ENCODE results near the gene SMIM44.

The SMIM44 gene

DNA sequence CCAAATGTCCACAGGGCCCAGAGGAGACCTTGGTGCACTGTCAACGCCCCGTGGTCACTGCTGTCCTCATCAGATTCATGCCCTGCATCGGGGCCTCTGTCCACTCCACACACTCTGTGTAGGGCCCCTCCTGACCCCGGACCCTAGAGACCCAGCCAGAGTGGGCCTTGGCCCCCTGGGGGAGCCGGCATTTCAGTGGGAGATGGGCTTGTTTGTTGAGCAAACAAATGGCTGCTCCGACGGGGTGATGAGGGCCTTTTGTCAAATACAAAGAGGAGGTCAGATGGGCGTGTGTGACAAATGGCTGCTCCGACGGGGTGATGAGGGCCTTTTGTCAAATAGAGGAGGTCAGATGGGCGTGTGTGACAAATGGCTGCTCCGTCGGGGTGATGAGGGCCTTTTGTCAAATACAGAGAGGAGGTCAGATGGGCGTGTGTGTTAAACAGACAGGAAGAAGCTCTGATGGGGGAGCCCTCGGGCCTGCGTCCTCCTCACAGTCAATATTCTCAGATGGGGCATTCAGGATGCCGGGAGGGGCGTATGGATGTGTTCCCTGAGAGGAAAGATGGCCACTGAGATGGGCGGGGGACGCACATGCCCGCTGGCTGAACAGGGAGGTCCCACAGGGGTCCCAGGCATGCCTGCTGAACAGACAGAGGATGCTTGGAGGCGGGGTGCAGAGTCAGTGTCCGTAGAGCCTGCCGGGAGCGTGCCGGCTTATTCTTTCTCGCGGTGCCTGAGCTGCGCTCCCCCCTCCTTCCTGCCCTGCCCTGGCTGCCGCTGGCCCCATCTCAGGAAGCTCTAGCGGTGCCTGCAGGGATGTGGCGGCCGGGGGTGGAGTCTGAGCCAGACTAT is 39.2 kb downstream of the SMIM44 start:
- TF ChIP-seq, protein P1, sequence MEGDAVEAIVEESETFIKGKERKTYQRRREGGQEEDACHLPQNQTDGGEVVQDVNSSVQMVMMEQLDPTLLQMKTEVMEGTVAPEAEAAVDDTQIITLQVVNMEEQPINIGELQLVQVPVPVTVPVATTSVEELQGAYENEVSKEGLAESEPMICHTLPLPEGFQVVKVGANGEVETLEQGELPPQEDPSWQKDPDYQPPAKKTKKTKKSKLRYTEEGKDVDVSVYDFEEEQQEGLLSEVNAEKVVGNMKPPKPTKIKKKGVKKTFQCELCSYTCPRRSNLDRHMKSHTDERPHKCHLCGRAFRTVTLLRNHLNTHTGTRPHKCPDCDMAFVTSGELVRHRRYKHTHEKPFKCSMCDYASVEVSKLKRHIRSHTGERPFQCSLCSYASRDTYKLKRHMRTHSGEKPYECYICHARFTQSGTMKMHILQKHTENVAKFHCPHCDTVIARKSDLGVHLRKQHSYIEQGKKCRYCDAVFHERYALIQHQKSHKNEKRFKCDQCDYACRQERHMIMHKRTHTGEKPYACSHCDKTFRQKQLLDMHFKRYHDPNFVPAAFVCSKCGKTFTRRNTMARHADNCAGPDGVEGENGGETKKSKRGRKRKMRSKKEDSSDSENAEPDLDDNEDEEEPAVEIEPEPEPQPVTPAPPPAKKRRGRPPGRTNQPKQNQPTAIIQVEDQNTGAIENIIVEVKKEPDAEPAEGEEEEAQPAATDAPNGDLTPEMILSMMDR (IDR thresholded peaks at IDR 0.05; ENCODE audit: insufficient read depth, low read length, missing control alignments), result no peak
- DNase-seq (ENCODE audit: low read depth, low spot score), result no peak
- ChIA-PET CTCF (interaction anchor here (1.0 kb wide), 1 partner anchor 15 kb away, joined by 4 read pairs; no protein-coding TSS in a partner anchor), POLR2A (no interaction called here)
- H3K4me3 ChIP-seq (ENCODE audit: low read depth, low read length), result no peak overlapping the region

DNA sequence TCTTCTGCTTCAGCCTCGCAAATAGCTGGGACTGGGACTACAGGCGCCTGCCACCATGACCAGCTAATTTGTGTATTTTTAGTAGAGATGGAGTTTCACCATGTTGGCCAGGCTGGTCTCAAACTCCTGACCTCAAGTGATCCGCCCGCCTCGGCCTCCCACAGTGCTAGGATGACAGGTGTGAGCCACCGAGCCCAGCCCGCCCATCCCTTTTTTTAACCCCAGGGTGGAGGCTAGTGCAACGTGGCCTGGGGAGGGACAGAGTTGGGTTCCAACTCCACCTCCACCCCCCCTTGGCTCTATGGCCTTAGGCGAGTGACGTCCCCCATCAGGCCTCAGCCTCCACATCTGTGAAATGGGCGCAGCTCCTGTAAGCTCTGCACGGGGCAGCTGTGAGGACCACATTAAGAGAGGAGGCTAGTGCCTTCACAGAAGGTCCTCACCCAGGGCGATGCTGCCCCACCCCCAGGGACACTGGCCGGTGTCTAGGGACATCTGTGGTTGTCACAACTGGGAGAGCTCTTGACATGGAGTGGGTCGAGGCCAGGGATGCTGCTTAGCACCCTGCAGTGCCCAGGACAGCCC is 40.7 kb downstream of the SMIM44 start:
- H3K4me3 ChIP-seq (ENCODE audit: low read depth, low read length), result no peak overlapping the region
- ChIA-PET POLR2A (no interaction called here), CTCF (interaction anchor here (1.3 to 1.4 kb wide), 2 partner anchors 13 to 27 kb away, joined by 4 to 10 read pairs; no protein-coding TSS in a partner anchor)
- no peak for DNase-seq (ENCODE audit: low read depth, low spot score)
- TF ChIP-seq, protein P1 (IDR thresholded peaks at IDR 0.05; ENCODE audit: insufficient read depth, low read length, missing control alignments), result no peak

DNA sequence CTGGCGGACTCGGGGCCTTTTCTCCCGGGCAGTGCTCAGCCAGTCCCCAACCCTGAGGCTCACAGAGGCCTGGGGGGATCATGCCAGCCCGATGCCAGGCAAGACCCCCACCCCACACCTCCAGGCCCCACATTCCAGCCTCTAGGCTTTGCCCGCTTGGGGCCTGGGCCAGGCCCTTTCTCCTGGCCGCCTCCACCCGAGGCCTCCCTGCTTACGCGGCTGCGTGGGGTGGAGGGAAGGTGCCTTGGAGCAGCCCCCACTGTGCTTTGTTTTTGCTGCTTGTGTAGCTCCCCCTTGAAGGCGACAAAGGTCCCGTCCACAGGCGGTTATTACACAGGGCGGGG is 41.3 kb downstream of the SMIM44 start:
- CTCF ChIA-PET, result interaction anchor here (0.8 to 2.7 kb wide), 4 partner anchors 11 to 31 kb away, joined by 3 to 8 read pairs (median 6); no protein-coding TSS in a partner anchor
- POLR2A ChIA-PET, result no interaction called here
- no peak for DNase-seq (ENCODE audit: low read depth, low spot score)
- TF ChIP-seq, protein P1 (IDR thresholded peaks at IDR 0.05; ENCODE audit: insufficient read depth, low read length, missing control alignments), result no peak
- H3K4me3 ChIP-seq (ENCODE audit: low read depth, low read length), result no peak overlapping the region

DNA sequence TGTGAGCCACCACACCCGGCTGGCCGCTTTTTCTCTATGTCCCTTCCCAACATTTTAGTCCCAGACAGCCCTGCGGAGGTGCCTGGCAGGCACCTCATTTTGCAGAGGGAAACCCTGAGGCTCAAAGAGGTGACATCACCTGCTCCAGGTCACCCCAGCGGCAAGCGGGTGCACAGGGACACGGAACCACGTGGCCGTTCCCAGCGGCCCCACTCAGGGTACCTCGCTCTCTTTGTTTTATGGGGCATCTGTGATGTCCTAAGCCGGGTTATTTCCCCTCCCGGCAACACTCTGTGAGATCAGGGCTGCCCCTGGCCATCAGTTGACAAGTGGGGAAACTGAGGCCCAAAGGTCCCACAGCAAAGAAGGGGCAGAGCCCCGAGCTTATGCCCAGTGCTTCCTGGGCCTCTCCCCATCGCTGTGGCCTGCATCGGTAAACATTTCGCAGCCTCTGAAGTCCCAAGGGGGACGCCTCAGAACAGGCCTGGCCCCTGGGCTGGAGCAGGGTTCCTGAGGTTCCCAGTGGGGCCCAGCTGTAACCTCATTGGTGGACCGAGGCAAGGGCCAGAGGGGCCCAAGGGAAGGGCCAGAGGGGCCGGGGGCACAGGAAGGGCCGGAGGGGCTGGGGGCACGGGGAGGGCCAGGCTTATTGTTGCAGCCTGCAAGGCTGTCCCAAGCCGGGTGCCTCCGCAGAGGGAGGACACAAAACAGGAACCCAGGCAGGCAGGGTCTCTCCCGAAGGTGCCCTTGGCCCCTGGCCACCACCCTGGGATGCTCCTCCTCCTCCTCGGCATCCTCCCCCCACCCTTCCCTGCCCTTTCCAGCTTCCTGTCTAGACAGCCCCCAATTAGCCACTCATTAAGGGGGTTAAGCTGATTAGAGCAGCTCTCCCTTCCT is 41.9 kb downstream of the SMIM44 start:
- TF ChIP-seq, protein P1 (IDR thresholded peaks at IDR 0.05; ENCODE audit: insufficient read depth, low read length, missing control alignments), result no peak
- H3K4me3 ChIP-seq (ENCODE audit: low read depth, low read length), result no peak overlapping the region
- ChIA-PET CTCF (interaction anchor here (0.8 to 2.7 kb wide), 4 partner anchors 10 to 31 kb away, joined by 3 to 8 read pairs (median 6); no protein-coding TSS in a partner anchor), POLR2A (no interaction called here)
- no peak for DNase-seq (ENCODE audit: low read depth, low spot score)

DNA sequence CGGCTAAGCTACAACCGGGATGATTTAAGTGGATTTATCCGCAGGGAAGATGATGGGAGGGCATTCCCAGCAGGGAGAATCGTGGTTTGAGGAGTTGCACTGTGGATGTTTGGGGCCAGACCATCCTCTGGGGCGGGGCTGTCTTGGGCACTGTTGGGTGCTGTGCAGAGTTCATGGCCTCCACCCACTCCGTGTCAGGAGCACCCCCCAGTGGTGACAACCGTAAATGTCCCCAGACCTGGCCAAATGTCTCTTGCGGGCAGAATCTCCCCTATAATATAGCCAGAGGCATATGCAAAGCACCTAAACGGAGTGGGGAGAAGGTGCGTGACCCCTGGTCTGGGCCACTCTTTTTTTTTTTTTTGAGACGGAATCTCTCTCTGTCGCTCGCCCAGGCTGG is 43.2 kb downstream of the SMIM44 start:
- TF ChIP-seq, protein P1 (IDR thresholded peaks at IDR 0.05; ENCODE audit: insufficient read depth, low read length, missing control alignments), result peak; percentile 28
- no peak overlapping the region for H3K4me3 ChIP-seq (ENCODE audit: low read depth, low read length)
- DNase-seq (ENCODE audit: low read depth, low spot score), result no peak
- POLR2A ChIA-PET, result no interaction called here
- CTCF ChIA-PET, result interaction anchor here (1.0 to 2.7 kb wide), 3 partner anchors 10 to 33 kb away, joined by 5 to 8 read pairs (median 8); no protein-coding TSS in a partner anchor

All from AG04449 (cell line).